Amygdala (tissue), 56 donors: ENCODE results near the gene ELAVL4.
"Not testable (repeated sequence)": the region's sequence is repeated elsewhere in the genome, so short reads cannot be mapped to it uniquely, and the experiment has no call there.

Experiments used
- DNase-seq, 56 donors: peaks; one replicate each; lab custom pipeline; 2025; lab: John Stamatoyannopoulos, UW

Gene ELAVL4

GRCh38 chr1:50112193-50112592, 3.5 kb downstream of the ELAVL4 start:
- no peak for DNase-seq

DNA sequence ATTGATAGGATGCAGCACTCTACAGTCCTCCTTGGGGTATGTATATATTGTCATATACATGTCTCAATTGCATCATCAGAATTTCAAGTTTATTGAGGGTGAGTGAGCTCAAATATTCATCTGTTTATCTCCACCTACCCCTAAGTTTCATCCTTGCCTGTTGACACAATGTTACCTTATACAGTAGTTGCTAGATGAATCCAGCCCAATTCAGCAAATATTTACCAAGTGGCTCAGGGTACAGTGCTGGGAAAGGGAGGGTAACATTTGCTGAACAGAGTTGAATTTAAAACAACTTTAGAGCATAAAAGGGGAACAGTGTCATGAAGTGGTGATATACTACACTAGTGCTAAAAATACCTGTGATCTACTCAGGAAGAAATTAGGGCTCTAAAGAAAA, 14.4 kb downstream of the ELAVL4 start:
- DNase-seq, result no peak

DNA sequence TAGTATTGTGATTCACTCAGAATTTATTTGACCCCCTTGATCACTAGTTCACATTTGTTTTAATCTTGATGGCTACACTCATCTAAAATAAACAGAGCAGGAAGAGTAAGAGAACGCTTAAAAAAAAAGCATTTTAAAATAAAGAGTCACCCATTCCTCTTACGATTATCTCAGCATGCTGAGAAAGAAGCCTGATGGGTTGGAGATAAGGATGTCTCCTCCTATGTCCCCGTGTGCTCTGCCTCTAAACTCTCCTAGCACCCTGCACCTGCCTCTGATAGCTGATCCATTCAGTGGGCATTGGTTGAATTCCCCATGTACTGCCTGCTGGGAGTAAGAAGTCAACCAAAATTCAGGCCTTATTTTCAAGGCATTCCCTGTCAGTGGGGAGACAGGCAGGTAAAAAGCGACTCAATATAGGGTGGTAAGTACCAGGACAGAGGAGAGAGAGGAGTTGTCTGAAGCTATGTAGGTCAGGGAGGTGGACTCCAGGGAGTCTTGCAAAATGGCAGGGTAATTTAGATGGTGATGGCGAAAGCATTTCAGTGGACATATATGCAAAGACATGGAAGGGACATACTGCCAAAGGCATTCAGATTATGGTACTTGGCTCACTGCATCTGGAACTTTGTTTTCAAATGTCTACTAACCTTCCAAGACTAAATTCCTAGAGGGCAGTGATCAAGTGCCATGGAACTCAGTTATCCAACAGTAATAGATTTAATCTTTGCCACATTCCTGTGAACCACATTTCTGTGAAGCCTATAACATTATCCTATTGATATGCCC, 18.4 kb downstream of the ELAVL4 start:
- DNase-seq, result no peak

DNA sequence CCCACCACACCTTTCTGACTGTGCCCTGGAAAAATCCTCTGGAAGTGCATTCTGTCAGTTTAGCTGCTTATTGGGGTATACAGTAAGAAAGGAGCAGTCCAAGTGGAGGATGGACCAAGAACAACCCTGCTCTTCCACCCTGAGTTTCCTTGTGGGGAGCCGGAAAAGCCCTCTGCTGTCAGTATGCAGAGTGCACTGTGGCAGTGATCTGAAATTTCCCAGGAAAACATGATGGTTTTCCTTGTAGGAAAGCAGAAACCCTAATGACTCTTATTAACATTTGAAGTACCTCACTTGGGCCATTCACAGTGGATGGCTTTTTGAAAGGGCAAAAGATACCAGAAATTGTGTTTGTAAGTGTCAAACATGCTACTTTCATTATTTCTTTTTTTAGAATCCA, 20.5 kb downstream of the ELAVL4 start:
- no peak for DNase-seq

GRCh38 chr1:50132347-50132894, 23.7 kb downstream of the ELAVL4 start:
- no peak for DNase-seq

DNA sequence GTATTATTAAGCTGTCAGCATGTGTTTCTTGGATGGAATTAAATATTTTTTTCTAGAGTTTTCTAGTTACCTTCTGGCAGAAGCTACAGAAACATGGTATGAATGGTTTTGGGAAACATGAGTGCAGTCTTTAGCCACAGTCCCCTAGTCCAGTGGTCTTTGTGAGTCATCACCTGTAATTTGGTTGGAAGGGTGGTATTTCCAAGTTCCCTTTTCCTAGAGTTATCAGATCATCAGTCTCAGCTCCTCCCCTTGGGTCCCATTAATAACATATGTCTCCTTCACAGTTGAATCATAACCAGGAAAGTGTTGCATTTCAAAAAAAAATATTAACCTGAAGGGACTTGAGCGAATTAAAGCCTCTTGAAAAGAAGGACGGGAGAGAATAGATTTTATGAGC, 27.0 kb downstream of the ELAVL4 start:
- DNase-seq, result no peak

- no peak for DNase-seq
Observed at GRCh38 chr1:50139339-50140181, 30.8 kb downstream of the ELAVL4 start.

- DNase-seq, result no peak
Observed at GRCh38 chr1:50140182-50140447, 31.4 kb downstream of the ELAVL4 start.

- no peak for DNase-seq
Observed at GRCh38 chr1:50147191-50147850, 38.6 kb downstream of the ELAVL4 start.

DNA sequence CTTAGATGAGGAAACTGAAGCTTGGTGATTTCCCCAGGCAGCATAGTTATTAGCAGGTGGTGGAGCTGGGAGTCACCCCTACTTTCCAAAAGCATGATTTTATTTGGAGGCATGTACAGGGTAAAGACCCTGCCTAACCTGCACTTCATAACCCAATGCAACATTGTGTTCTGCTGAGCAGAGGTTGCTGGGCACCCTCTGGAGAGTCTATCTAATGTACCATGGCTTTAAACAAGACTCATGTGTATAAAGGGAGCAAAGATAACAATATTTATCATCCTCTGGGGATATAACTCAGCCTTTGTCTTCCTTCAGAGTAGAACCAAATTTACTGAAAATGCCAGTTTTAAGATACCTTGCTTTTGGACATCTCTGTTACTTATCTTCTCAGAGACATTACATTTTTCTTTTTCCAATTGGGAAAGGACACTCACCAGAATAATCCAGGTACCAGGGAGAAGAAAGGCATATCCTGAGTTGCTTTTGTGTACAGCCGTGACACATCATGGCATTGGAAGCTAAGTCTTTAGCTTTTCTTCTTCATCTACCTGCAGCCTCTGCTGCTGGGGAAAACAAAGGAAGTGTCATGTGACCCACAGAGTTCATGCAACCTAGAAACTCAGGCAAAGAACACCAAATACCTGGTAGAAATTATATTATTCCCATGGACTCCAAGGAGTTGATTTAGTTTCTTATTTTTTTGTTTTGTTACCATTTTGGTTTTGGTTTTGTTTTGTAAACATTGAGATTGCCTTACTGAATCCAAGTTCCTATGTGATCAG, 39.6 kb downstream of the ELAVL4 start:
- no peak for DNase-seq

- peak in 5 of 56 donors; percentile 1 to 13 (median 9) for DNase-seq
Observed at GRCh38 chr1:50152236-50152635, 43.5 kb downstream of the ELAVL4 start.

- peak in 2 of 56 donors; percentile 3 to 18 for DNase-seq
Observed at GRCh38 chr1:50155541-50155940, 46.8 kb downstream of the ELAVL4 start.

DNA sequence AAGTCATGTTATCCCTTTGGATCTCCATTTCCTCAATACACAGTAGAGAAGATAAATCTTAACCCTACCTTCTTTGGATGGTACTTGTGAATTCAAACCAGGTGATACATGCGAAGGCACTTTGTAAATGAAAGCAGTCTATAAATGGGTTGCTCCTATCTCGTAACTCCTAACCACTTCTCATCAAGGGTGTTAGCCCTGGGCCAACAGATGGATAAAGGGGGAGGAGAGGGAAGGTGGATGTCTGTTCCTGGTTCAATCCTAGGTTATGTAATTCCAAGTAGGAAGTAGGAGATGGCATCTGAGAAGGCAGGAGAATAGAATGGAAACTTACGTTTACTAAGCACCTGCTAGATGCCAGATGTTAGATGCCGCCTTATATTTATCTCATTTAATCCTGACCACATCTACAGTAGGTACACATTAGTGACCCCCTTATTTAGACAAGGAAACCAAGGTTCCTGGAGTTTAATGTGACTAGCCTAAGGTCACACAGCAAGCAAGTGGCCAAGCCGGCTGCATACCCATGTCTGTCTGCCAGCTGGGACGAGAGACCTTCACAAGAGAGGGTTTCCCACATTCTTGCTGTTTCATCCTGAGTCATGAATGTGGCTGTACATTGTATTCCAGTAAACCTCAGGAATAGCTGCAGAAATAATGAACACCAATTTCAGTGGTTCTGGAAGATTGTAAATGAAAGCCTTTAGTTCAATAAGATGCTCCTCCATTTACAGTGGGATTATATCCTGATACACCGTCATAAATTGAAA, 47.7 kb downstream of the ELAVL4 start:
- DNase-seq, result no peak

GRCh38 chr1:50157306-50157941, 48.7 kb downstream of the ELAVL4 start:
- no peak for DNase-seq

GRCh38 chr1:50158421-50158820, 49.7 kb downstream of the ELAVL4 start:
- no peak for DNase-seq

GRCh38 chr1:50163680-50164079, 55.0 kb downstream of the ELAVL4 start:
- no peak for DNase-seq

DNA sequence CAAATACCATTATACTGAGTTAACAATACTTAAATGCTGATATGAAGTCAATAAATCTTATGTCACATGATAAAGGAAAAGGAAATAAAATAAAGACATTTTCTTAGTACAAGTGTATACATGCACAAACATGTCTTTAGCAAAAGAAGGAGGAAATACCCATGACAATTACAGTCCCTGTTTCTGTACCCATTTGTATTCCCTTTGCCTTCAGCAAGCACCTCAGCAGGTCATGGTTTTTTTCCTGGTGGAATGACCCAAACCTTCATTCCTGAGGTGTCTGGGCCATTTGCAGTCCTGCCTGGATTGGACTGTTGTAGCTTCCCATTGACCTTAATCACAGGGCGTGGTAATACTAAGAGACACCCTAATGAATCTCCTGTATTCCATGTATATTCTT, 57.6 kb downstream of the ELAVL4 start:
- DNase-seq, result not testable (repeated sequence)

GRCh38 chr1:50172299-50172698, 63.6 kb downstream of the ELAVL4 start:
- no peak for DNase-seq

GRCh38 chr1:50174101-50174500, 65.4 kb downstream of the ELAVL4 start:
- no peak for DNase-seq
